ENCODE measurements around the gene ARVCF. TPM values are rescaled to one million over a fixed set of nuclear protein-coding genes. Genes with fewer than 3 reads are reported as not detected.
A peak's percentile ranks its signal among the peaks of the same experiment; 100 is the strongest.

ARVCF gene
- total RNA-seq, 4 donors from 2014 or later = 47.5 to 98.3 (median 80.6) TPM

DNA sequence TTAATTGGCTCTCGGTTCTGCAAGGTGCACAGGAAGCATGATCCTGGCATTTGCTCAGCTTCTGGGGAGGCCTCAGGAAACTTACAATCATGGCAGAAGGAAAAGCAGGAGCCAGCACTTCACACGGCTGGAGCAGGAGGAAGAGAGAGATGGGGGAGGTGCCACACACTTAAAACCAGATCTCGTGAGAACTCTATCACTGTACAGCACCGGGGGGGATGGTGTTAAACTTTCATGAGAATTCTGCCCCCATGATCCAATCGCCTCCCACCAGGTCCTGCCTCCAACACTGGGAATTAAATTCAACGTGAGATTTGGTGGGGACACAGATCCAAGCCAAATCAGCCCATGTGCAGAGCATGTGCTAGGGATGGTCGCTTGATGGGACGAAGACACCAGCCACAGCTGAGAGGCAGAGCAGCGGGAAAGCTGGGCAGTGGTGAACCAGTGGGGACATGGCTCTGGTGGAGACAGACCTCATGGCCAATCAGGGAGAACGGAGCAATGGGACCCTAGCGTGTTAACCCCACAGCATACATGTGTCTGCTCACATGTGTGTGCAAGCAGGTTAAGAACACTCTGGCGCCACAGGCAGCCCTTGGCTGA, 10.5 kb upstream of the ARVCF start:
- no peak for DNase-seq (ENCODE audit: low spot score in 2 of 2)

DNA sequence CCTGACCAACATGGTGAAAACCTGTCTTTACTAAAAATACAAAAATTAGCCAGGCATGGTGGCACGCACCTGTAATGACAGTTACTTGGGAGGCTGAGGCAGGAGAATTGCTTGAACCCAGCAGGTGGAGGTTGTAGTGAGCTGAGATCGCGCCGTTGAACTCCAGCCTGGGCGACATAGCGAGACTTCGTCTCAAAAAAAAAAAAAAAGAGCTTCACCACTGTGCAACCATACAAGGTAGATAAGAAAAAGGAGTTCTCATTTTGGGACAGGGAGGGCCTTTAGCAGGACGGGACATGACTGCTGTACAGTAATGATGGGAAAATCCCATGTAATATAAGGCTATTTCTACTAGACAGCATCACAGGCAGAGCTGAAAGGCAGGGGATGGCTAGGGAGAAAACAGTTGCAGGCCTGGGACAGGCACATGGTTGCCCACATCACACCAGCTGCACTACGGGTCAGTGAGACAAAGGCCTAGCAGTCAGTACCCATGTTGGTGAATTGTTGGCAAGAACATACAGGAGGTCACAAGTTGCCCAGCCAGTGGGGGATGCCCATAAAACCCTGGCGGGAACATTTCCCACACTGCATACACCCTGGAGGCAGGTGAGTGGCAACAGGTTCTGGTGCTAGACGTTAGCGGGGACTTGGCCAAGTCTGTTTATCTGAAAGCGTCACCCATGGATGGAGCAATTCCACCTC, 9.7 kb upstream of the ARVCF start:
- peaks cover 0 to 39% (median 12%) of the 10 kb centered on the region in 4 donors for H3K4me1 ChIP-seq
- H3K36me3 ChIP-seq = peaks cover 0 to 10% (median 0%) of the 10 kb centered on the region in 3 donors
- H3K27me3 ChIP-seq = no peaks in the 10 kb centered on the region
- no peaks in the 10 kb centered on the region for H3K9me3 ChIP-seq
- no peak for DNase-seq (ENCODE audit: low spot score in 2 of 2)
- WGBS, 2 donors = 90 to 92% methylated on average over 13 of the region's 13 CpGs
- no peak overlapping the region for H3K27ac ChIP-seq
- TF ChIP-seq POLR2A (IDR thresholded peaks at IDR 0.05) = no peak
- TF ChIP-seq, protein P1, sequence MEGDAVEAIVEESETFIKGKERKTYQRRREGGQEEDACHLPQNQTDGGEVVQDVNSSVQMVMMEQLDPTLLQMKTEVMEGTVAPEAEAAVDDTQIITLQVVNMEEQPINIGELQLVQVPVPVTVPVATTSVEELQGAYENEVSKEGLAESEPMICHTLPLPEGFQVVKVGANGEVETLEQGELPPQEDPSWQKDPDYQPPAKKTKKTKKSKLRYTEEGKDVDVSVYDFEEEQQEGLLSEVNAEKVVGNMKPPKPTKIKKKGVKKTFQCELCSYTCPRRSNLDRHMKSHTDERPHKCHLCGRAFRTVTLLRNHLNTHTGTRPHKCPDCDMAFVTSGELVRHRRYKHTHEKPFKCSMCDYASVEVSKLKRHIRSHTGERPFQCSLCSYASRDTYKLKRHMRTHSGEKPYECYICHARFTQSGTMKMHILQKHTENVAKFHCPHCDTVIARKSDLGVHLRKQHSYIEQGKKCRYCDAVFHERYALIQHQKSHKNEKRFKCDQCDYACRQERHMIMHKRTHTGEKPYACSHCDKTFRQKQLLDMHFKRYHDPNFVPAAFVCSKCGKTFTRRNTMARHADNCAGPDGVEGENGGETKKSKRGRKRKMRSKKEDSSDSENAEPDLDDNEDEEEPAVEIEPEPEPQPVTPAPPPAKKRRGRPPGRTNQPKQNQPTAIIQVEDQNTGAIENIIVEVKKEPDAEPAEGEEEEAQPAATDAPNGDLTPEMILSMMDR (IDR thresholded peaks at IDR 0.05) = no peak
- no peak for TF ChIP-seq EP300 (IDR thresholded peaks at IDR 0.05)
- no peak overlapping the region for H3K4me3 ChIP-seq

More for the DNA sequence above, 10.5 kb upstream of the ARVCF start:
- TF ChIP-seq, protein P1 (IDR thresholded peaks at IDR 0.05) = no peak
- no peak for TF ChIP-seq EP300 (IDR thresholded peaks at IDR 0.05)
- no peak for TF ChIP-seq POLR2A (IDR thresholded peaks at IDR 0.05)
- no peak overlapping the region for H3K4me3 ChIP-seq
- peaks cover 0 to 38% (median 7%) of the 10 kb centered on the region in 4 donors for H3K4me1 ChIP-seq
- H3K27me3 ChIP-seq = no peaks in the 10 kb centered on the region
- WGBS, 2 donors = 80 to 82% methylated on average over 12 of the region's 12 CpGs
- peaks cover 0 to 18% (median 0%) of the 10 kb centered on the region in 3 donors for H3K36me3 ChIP-seq
- no peak overlapping the region for H3K27ac ChIP-seq
- no peaks in the 10 kb centered on the region for H3K9me3 ChIP-seq

DNA sequence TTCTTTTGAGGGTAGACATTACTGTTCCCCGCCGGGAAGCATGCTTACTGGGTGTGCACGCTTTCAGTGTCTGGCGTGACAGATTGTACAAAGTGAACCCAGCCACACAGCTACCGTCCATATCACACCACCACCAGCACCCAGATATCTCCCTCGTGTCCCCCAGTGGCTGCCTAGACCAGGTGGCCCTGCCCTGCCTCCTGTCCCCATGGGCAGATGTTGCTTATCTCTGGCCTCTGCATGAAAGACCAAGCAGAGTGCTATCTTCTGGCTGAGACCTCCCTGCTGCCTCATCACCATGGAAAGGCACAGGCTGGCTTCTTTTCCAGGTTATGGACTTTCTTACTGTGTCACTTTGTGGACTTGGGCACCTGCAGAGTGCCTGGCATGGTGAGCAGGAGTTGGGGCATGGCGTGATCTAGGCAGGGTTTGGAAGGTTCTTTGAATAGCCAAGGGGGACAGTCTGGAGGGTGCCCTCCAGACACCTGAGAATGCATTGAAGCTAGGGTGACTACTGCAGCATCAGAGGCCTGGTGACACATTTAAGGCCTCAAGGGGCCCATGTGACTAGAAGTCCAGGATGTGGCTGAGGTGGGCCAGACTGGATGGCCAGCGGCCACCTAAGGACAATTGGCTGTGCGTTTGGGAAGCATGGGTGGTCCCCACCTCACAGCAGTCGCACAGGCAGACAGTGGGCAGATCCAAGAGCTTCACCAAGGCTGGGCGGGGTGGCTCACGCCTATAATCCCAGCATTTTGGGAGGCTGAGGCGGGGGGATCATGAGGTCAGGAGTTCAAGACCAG, 9.0 kb upstream of the ARVCF start:
- H3K4me1 ChIP-seq = peaks cover 0 to 40% (median 12%) of the 10 kb centered on the region in 4 donors
- DNase-seq (ENCODE audit: low spot score in 2 of 2) = no peak
- TF ChIP-seq, protein P1 (IDR thresholded peaks at IDR 0.05) = no peak
- no peak for TF ChIP-seq EP300 (IDR thresholded peaks at IDR 0.05)
- TF ChIP-seq POLR2A (IDR thresholded peaks at IDR 0.05) = no peak

DNA sequence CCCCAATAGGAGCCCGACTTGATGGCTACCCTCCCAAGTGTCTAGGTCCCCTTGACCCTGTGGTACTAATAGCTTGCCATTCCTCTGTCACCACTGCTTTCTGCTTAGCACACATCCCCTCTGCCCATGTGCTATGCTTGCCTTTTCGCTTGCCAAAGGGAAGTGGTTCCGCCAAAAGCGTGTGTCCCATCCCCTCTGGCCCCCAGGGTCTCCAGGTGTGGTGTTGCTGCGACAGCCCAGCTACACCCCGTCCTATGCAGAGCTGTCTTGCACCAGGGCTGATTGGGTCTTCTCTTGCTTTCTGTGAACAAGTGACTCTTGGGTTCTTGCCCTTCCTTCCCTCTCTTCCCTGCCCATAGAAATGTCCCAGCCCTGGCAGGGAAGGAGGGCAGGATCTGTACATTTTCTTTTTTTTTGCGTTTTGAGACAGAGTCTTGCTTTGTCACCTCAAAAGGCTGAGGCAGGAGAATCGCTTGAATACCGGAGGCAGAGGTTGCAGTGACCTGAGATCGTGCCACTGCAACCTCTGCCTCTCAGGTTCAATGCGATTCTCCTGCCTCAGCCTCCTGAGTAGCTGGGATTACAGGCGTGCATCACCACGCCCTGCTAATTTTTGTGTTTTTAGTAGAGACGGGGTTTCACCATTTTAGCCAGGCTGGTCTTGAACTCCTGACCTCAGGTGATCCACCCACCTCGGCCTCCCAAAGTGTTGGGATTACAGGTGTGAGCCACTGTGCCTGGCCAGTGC, 8.2 kb upstream of the ARVCF start:
- DNase-seq (ENCODE audit: low spot score in 2 of 2) = no peak
- peaks cover 0 to 8% (median 0%) of the 10 kb centered on the region in 3 donors for H3K36me3 ChIP-seq
- peak overlapping the region in 1 of 4 donors; percentile 38 for H3K27ac ChIP-seq
- no peaks in the 10 kb centered on the region for H3K27me3 ChIP-seq
- H3K4me1 ChIP-seq = peaks cover 0 to 46% (median 17%) of the 10 kb centered on the region in 4 donors
- WGBS, 2 donors = 87 to 89% methylated on average over 15 of the region's 15 CpGs
- H3K4me3 ChIP-seq = no peak overlapping the region
- H3K9me3 ChIP-seq = no peaks in the 10 kb centered on the region
- TF ChIP-seq, protein P1 (IDR thresholded peaks at IDR 0.05) = no peak
- no peak for TF ChIP-seq POLR2A (IDR thresholded peaks at IDR 0.05)

More for the DNA sequence above, 9.0 kb upstream of the ARVCF start:
- Histone ChIP-seq H3K9me3 (no peaks in the 10 kb centered on the region), H3K4me3 (no peak overlapping the region), H3K27ac (no peak overlapping the region), H3K36me3 (peaks cover 0 to 8% (median 0%) of the 10 kb centered on the region in 3 donors), H3K27me3 (no peaks in the 10 kb centered on the region)
- 94 to 95% methylated on average over 13 of the region's 13 CpGs for WGBS, 2 donors
